ENCODE data around the gene PDE7B. TPM values are rescaled to one million over a fixed set of nuclear protein-coding genes. Genes with fewer than 3 reads are reported as not detected.

PDE7B gene
- total RNA-seq, 8 experiments from 2014 or later, result 0.08 to 60.7 (median 1.1) TPM

- peaks cover 0 to 9% of the 10 kb centered on the region in 2 donors for H3K4me1 ChIP-seq (replicated peaks in 1 of 2)
- 14 to 100% (median 64%) methylated on average over 1 to 6 of the region's 6 CpGs for WGBS, 10 experiments
- ATAC-seq (replicated peaks in 6 of 8), result peak in 5 of 8 experiments; percentile 65 to 90 (median 70)
- in situ Hi-C loops (cut with MboI; ENCODE audit: low pct_unique_long_range_greater_than_20kb in 2 of 9, low sequenced_read_pairs in 9 of 9, unreplicated experiment in 9 of 9), result no loop called here
- H3K4me3 ChIP-seq, result no peak overlapping the region
- H3K27ac ChIP-seq, result no peak overlapping the region
These were observed 25.2 kb upstream of the PDE7B start for GRCh38 chr6:135826236-135826804.

DNA sequence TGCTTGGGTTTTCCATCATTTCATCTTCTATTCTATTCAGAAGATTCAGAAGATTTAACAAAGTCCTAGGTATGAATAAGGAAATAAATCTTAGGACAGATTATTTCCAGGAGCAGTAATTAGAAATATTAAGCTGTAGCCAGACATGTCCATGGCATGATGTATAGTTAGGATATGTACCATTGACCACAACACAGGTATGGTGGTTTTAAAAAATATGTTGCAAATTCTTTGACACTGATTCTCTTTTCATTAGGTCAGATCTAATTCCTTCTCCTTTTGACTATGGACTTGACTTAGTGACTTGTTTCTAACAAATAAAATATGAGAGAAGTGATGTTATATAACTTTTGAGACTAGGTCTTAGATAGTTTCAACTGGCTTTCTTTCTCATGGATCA, 23.5 kb upstream of the PDE7B start:
- in situ Hi-C loops (cut with MboI; ENCODE audit: low pct_unique_long_range_greater_than_20kb in 2 of 9, low sequenced_read_pairs in 9 of 9, unreplicated experiment in 9 of 9), result no loop called here
- no peak for ATAC-seq (replicated peaks in 6 of 8)
- Histone ChIP-seq H3K27ac (no peak overlapping the region), H3K4me3 (no peak overlapping the region), H3K4me1 (replicated peaks in 1 of 2) (peaks cover 0 to 9% of the 10 kb centered on the region in 2 donors)

DNA sequence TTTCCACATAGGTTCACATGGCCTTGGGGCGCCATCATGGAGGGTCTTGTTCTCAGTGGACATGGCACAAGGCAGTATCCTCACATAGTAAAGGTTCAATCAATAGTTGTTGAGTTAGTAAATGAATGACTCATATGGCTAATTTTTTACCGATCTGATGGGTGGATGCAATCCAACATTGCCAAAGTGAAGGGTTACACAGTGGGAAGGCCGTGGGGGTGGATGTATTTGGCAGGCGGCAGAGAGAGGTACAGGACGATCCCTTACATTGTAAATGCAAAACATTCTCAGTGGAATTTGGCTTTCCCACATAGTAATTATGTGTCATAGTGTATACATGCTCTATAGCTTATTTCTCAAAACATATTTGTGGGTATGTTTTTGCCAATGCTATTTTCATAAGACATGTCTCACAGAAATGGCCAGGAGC, 21.0 kb upstream of the PDE7B start:
- in situ Hi-C loops (cut with MboI; ENCODE audit: low pct_unique_long_range_greater_than_20kb in 2 of 9, low sequenced_read_pairs in 9 of 9, unreplicated experiment in 9 of 9), result no loop called here
- WGBS, 10 experiments, result 33 to 100% (median 86%) methylated on average over 1 to 5 of the region's 5 CpGs; no CpG with 5 or more reads in 3 of the 10 experiments
- Histone ChIP-seq H3K4me3 (no peak overlapping the region), H3K27ac (no peak overlapping the region), H3K4me1 (replicated peaks in 1 of 2) (peaks cover 0 to 9% of the 10 kb centered on the region in 2 donors)
- ATAC-seq (replicated peaks in 6 of 8), result no peak

GRCh38 chr6:135831016-135831415, 20.5 kb upstream of the PDE7B start:
- Histone ChIP-seq H3K4me1 (replicated peaks in 1 of 2) (peaks cover 0 to 6% of the 10 kb centered on the region in 2 donors), H3K27ac (no peak overlapping the region), H3K4me3 (no peak overlapping the region)
- in situ Hi-C loops (cut with MboI; ENCODE audit: low pct_unique_long_range_greater_than_20kb in 2 of 9, low sequenced_read_pairs in 9 of 9, unreplicated experiment in 9 of 9), result no loop called here
- 32 to 100% (median 82%) methylated on average over 1 to 3 of the region's 3 CpGs; no CpG with 5 or more reads in 1 of the 10 experiments for WGBS, 10 experiments
- no peak for ATAC-seq (replicated peaks in 6 of 8)

GRCh38 chr6:135832166-135832565, 19.3 kb upstream of the PDE7B start:
- H3K4me3 ChIP-seq, result no peak overlapping the region
- ATAC-seq (replicated peaks in 6 of 8), result no peak
- in situ Hi-C loops (cut with MboI; ENCODE audit: low pct_unique_long_range_greater_than_20kb in 2 of 9, low sequenced_read_pairs in 9 of 9, unreplicated experiment in 9 of 9), result no loop called here
- 51 to 100% (median 97%) methylated on average over 1 to 3 of the region's 3 CpGs; no CpG with 5 or more reads in 1 of the 10 experiments for WGBS, 10 experiments
- H3K27ac ChIP-seq, result no peak overlapping the region
- no peaks in the 10 kb centered on the region for H3K4me1 ChIP-seq (replicated peaks in 1 of 2)

DNA sequence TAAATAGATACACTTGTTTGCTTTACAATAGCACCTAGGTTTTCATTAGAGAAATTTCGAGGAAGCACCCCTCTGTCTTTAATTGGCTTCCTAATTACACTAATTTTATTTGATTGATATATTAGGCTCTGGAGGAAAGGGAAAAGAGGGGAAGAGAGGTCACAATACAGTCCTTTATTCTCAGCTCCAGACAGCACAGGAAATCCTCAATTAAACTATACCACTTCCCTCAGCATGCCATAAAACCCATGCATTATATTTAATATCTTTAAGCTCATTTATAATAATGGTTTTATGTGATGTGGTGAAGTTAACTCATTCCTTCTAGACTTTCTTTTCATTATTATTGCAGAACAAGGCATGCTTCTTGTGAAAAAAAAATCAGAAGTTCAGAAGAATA, 17.7 kb upstream of the PDE7B start:
- in situ Hi-C loops (cut with MboI; ENCODE audit: low pct_unique_long_range_greater_than_20kb in 2 of 9, low sequenced_read_pairs in 9 of 9, unreplicated experiment in 9 of 9), result no loop called here
- Histone ChIP-seq H3K27ac (no peak overlapping the region), H3K4me3 (no peak overlapping the region), H3K4me1 (replicated peaks in 1 of 2) (no peaks in the 10 kb centered on the region)
- no peak for ATAC-seq (replicated peaks in 6 of 8)
- WGBS, 10 experiments, result 33 to 100% (median 58%) methylated on average over 1 of the region's 1 CpG; no CpG with 5 or more reads in 2 of the 10 experiments

- 79 to 100% (median 95%) methylated on average over 1 to 5 of the region's 5 CpGs; no CpG with 5 or more reads in 1 of the 10 experiments for WGBS, 10 experiments
- no peak for ATAC-seq (replicated peaks in 6 of 8)
- Histone ChIP-seq H3K27ac (no peak overlapping the region), H3K4me1 (replicated peaks in 1 of 2) (no peaks in the 10 kb centered on the region), H3K4me3 (no peak overlapping the region)
- in situ Hi-C loops (cut with MboI; ENCODE audit: low pct_unique_long_range_greater_than_20kb in 2 of 9, low sequenced_read_pairs in 9 of 9, unreplicated experiment in 9 of 9), result no loop called here
These were observed 13.6 kb upstream of the PDE7B start for GRCh38 chr6:135837735-135838449.

- no peak for ATAC-seq (replicated peaks in 6 of 8)
- no peak overlapping the region for H3K27ac ChIP-seq
- no peak overlapping the region for H3K4me3 ChIP-seq
- in situ Hi-C loops (cut with MboI; ENCODE audit: low pct_unique_long_range_greater_than_20kb in 2 of 9, low sequenced_read_pairs in 9 of 9, unreplicated experiment in 9 of 9), result no loop called here
- no peaks in the 10 kb centered on the region for H3K4me1 ChIP-seq (replicated peaks in 1 of 2)
- 60 to 100% (median 81%) methylated on average over 1 to 4 of the region's 4 CpGs for WGBS, 10 experiments
These were observed 12.4 kb upstream of the PDE7B start for GRCh38 chr6:135839121-135839520.

- Histone ChIP-seq H3K4me3 (no peak overlapping the region), H3K4me1 (replicated peaks in 1 of 2) (no peaks in the 10 kb centered on the region), H3K27ac (no peak overlapping the region)
- WGBS, 10 experiments, result 79 to 100% (median 94%) methylated on average over 2 to 6 of the region's 6 CpGs; no CpG with 5 or more reads in 2 of the 10 experiments
- in situ Hi-C loops (cut with MboI; ENCODE audit: low pct_unique_long_range_greater_than_20kb in 2 of 9, low sequenced_read_pairs in 9 of 9, unreplicated experiment in 9 of 9), result no loop called here
- no peak for ATAC-seq (replicated peaks in 6 of 8)
These were observed 8.7 kb upstream of the PDE7B start for GRCh38 chr6:135842618-135843392.

DNA sequence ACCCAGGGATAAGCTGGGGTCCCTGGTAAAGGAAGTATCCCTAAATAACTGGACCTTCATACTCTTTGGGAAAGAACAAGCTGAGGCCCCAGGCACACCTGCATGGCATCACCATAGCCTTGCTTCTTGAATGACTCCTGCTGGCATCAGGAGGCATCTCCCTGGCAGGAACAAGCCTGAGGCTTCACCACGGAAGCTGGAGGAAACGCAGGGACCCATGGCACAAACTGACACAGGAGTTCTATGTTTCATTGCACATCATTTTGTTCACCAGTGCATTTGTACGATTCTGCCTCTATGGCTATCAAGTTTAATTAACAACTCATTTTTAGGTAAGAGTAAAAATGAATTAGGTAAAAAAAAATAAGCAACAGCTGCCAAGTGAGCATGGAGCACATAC, 619 bp upstream of the PDE7B start:
- no peak for ATAC-seq (replicated peaks in 6 of 8)
- 7 to 100% (median 88%) methylated on average over 2 to 3 of the region's 3 CpGs; no CpG with 5 or more reads in 3 of the 10 experiments for WGBS, 10 experiments
- H3K4me3 ChIP-seq, result no peak overlapping the region
- in situ Hi-C loops (cut with MboI; ENCODE audit: low pct_unique_long_range_greater_than_20kb in 2 of 9, low sequenced_read_pairs in 9 of 9, unreplicated experiment in 9 of 9), result no loop called here
- peaks cover 7 to 9% of the 10 kb centered on the region in 2 donors for H3K4me1 ChIP-seq (replicated peaks in 1 of 2)
- no peak overlapping the region for H3K27ac ChIP-seq

DNA sequence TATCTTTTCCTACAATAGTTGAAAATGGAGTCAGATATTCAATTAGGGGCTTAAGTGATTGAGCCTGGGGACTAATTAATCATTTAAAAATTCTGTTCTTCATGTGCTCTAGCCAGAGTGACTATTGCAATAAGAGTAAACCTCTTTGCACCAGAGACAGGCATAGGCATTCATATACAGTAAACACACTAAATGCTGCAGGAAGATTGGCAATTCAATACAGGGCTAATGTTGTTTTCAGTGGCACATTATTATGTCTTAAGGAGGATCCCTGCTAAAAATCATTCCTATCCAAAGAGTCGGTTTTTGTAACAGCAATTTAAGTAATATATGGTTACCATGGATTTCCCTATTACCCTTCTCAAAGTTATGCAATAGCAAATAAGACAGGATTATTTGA, 1.2 kb downstream of the PDE7B start:
- no peak overlapping the region for H3K4me3 ChIP-seq
- in situ Hi-C loops (cut with MboI; ENCODE audit: low pct_unique_long_range_greater_than_20kb in 2 of 9, low sequenced_read_pairs in 9 of 9, unreplicated experiment in 9 of 9), result no loop called here
- no peak overlapping the region for H3K27ac ChIP-seq
- peaks cover 7 to 9% of the 10 kb centered on the region in 2 donors for H3K4me1 ChIP-seq (replicated peaks in 1 of 2)
- WGBS, 10 experiments, result 0 to 90% (median 50%) methylated on average over 1 of the region's 1 CpG; no CpG with 5 or more reads in 1 of the 10 experiments
- no peak for ATAC-seq (replicated peaks in 6 of 8)

DNA sequence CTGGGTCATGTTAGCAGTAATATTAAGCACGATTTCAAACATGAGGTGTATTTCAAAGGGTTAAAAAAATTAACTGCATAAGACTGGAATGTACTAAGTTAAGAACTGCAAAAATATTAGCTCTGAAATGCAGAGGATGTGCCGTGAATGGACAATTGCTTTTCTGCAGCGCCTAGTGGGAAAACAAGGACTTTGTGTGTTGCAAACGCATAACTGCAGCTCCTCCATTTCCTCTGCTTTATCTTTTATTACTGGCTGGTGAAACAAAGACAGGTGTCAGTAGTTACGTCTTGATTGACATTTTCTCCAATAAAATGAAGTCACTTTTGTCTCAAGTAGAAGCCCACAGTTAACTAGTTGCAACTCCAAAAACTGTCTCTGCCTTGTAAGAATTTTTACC, 1.7 kb downstream of the PDE7B start:
- no peak overlapping the region for H3K4me3 ChIP-seq
- peaks cover 7 to 9% of the 10 kb centered on the region in 2 donors for H3K4me1 ChIP-seq (replicated peaks in 1 of 2)
- in situ Hi-C loops (cut with MboI; ENCODE audit: low pct_unique_long_range_greater_than_20kb in 2 of 9, low sequenced_read_pairs in 9 of 9, unreplicated experiment in 9 of 9), result no loop called here
- no peak for ATAC-seq (replicated peaks in 6 of 8)
- WGBS, 10 experiments, result 0 to 78% (median 47%) methylated on average over 2 to 5 of the region's 5 CpGs; no CpG with 5 or more reads in 1 of the 10 experiments
- no peak overlapping the region for H3K27ac ChIP-seq

GRCh38 chr6:135853986-135854385, 2.5 kb downstream of the PDE7B start:
- in situ Hi-C loops (cut with MboI; ENCODE audit: low pct_unique_long_range_greater_than_20kb in 2 of 9, low sequenced_read_pairs in 9 of 9, unreplicated experiment in 9 of 9), result no loop called here
- no peak overlapping the region for H3K4me3 ChIP-seq
- WGBS, 10 experiments, result 0 to 100% (median 67%) methylated on average over 1 of the region's 1 CpG; no CpG with 5 or more reads in 1 of the 10 experiments

More at GRCh38 chr6:135853986-135854385, 2.5 kb downstream of the PDE7B start:
- ATAC-seq (replicated peaks in 6 of 8), result no peak
- peaks cover 7 to 9% of the 10 kb centered on the region in 2 donors for H3K4me1 ChIP-seq (replicated peaks in 1 of 2)
- no peak overlapping the region for H3K27ac ChIP-seq
